Measurements from ENCODE around the gene SLC10A7. TPM values are rescaled to one million over a fixed set of nuclear protein-coding genes. Genes with fewer than 3 reads are reported as not detected.

The SLC10A7 gene
- total and polyA plus RNA-seq, 2 experiments from 2014 or later = 0.81 to 4.3 TPM

GRCh38 chr4:146275370-146275769, 246.4 kb downstream of the SLC10A7 start:
- H3K4me1 ChIP-seq (ENCODE audit: insufficient read depth) = no peaks in the 10 kb centered on the region
- ATAC-seq (no peak), DNase-seq (ENCODE audit: low spot score) (no peak)
- no peak overlapping the region for H3K27ac ChIP-seq (ENCODE audit: low read depth)
- no peak overlapping the region for H3K4me3 ChIP-seq
- no peak overlapping the region for H2AFZ ChIP-seq
- no peak overlapping the region for H3K27ac Mint-ChIP-seq
- no peak overlapping the region for H3K4me2 ChIP-seq
- no peaks in the 10 kb centered on the region for H3K4me1 Mint-ChIP-seq
- H3K27me3 Mint-ChIP-seq (ENCODE audit: insufficient read depth, low read depth, poor library complexity) = no peaks in the 10 kb centered on the region
- H3K9me3 Mint-ChIP-seq = no peaks in the 10 kb centered on the region
- H3K36me3 Mint-ChIP-seq (ENCODE audit: low read depth) = no peaks in the 10 kb centered on the region
- H3K36me3 ChIP-seq (ENCODE audit: insufficient read depth) = no peaks in the 10 kb centered on the region
- no peaks in the 10 kb centered on the region for H3F3A ChIP-seq (replicated peaks; ENCODE audit: low read depth)
- H3K79me2 ChIP-seq (replicated peaks; ENCODE audit: insufficient read depth) = no peaks in the 10 kb centered on the region
- H3K4me3 Mint-ChIP-seq = no peak overlapping the region
- H3K9me2 ChIP-seq (ENCODE audit: insufficient read depth) = no peaks in the 10 kb centered on the region
- H3K27me3 ChIP-seq (ENCODE audit: insufficient read depth) = no peaks in the 10 kb centered on the region
- TF ChIP-seq ZNF114 (CRISPR knock-in tag; IDR thresholded peaks at IDR 0.05) (no peak), EZH2phosphoT487 (IDR thresholded peaks at IDR 0.05; ENCODE audit: unreplicated experiment) (no peak)
- H4K20me1 ChIP-seq (replicated peaks; ENCODE audit: insufficient read depth) = no peaks in the 10 kb centered on the region

GRCh38 chr4:146274774-146275173, 247.0 kb downstream of the SLC10A7 start:
- Histone ChIP-seq H3K27ac (ENCODE audit: low read depth) (no peak overlapping the region), H3K79me2 (replicated peaks; ENCODE audit: insufficient read depth) (no peaks in the 10 kb centered on the region), H2AFZ (no peak overlapping the region), H3K4me3 (no peak overlapping the region), H3F3A (replicated peaks; ENCODE audit: low read depth) (no peaks in the 10 kb centered on the region), H3K4me2 (no peak overlapping the region), H3K9me2 (ENCODE audit: insufficient read depth) (no peaks in the 10 kb centered on the region), H3K27me3 (ENCODE audit: insufficient read depth) (no peaks in the 10 kb centered on the region), H3K36me3 (ENCODE audit: insufficient read depth) (no peaks in the 10 kb centered on the region), H4K20me1 (replicated peaks; ENCODE audit: insufficient read depth) (no peaks in the 10 kb centered on the region), H3K4me1 (ENCODE audit: insufficient read depth) (no peaks in the 10 kb centered on the region)
- H3K27ac Mint-ChIP-seq = no peak overlapping the region
- ATAC-seq = no peak
- no peaks in the 10 kb centered on the region for H3K27me3 Mint-ChIP-seq (ENCODE audit: insufficient read depth, low read depth, poor library complexity)
- H3K36me3 Mint-ChIP-seq (ENCODE audit: low read depth) = no peaks in the 10 kb centered on the region
- H3K4me1 Mint-ChIP-seq = no peaks in the 10 kb centered on the region
- no peak for DNase-seq (ENCODE audit: low spot score)
- no peak overlapping the region for H3K4me3 Mint-ChIP-seq
- H3K9me3 Mint-ChIP-seq = no peaks in the 10 kb centered on the region
- no peak for TF ChIP-seq EZH2 (IDR thresholded peaks at IDR 0.05; ENCODE audit: low read depth, unreplicated experiment)
- no peak for TF ChIP-seq POLR2AphosphoS5 (IDR thresholded peaks at IDR 0.05; ENCODE audit: low read depth)
- TF ChIP-seq ZNF462 (CRISPR knock-in tag; IDR thresholded peaks at IDR 0.05) = no peak
- no peak for TF ChIP-seq JUNB (IDR thresholded peaks at IDR 0.05; ENCODE audit: unreplicated experiment)
- TF ChIP-seq EZH2phosphoT487 (IDR thresholded peaks at IDR 0.05; ENCODE audit: unreplicated experiment) = no peak
- no peak for TF ChIP-seq CTCF (conservative IDR thresholded peaks at IDR 0.05; ENCODE audit: low read depth in 2 of 2)
- no peak for TF ChIP-seq ETS1 (IDR thresholded peaks at IDR 0.05)
- no peak for TF ChIP-seq REST (IDR thresholded peaks at IDR 0.05; ENCODE audit: unreplicated experiment)
- TF ChIP-seq CREB1 (CRISPR knock-in tag; IDR thresholded peaks at IDR 0.05; ENCODE audit: low read depth) = no peak

Measured in GM23338 (cell line).